ENCODE data around the gene NIPAL1. TPM values are rescaled to one million over a fixed set of nuclear protein-coding genes. Genes with fewer than 3 reads are reported as not detected.

The NIPAL1 gene
- total RNA-seq, 1 experiment from 2014 or later, result 0.84 TPM

- no peaks in the 10 kb centered on the region for H3K9me3 ChIP-seq (ENCODE audit: low read depth, low read length, poor library complexity, severe bottlenecking)
- POLR2A ChIA-PET (ENCODE audit: low non-redundant PET), result no interaction called here
- H3K4me3 ChIP-seq (ENCODE audit: low read depth, low read length, poor library complexity, severe bottlenecking), result no peak overlapping the region
- no peaks in the 10 kb centered on the region for H3K36me3 ChIP-seq (ENCODE audit: insufficient read depth, low read length, poor library complexity, severe bottlenecking)
- no peaks in the 10 kb centered on the region for H3K4me1 ChIP-seq (ENCODE audit: insufficient read depth, low read length, poor library complexity, severe bottlenecking)
- intact Hi-C loops (cut with micrococcal nuclease; ENCODE audit: unreplicated experiment), result no loop called here
- CTCF ChIA-PET, result no interaction called here
- BruUV-seq (replicated peaks), result no TSS peak
- DNase-seq (ENCODE audit: low spot score), result no peak
- no peak overlapping the region for H3K27ac ChIP-seq (ENCODE audit: low read depth, low read length, poor library complexity, severe bottlenecking)
- TF ChIP-seq EZH2 (IDR thresholded peaks at IDR 0.05; ENCODE audit: borderline replicate concordance, low read depth, low read length, poor library complexity, severe bottlenecking), result no peak
- TF ChIP-seq CTCF (conservative IDR thresholded peaks at IDR 0.05; ENCODE audit: low read depth, low read length), result no peak
- no peaks in the 10 kb centered on the region for H3K27me3 ChIP-seq (replicated peaks; ENCODE audit: insufficient read depth, low read depth, low read length, poor library complexity)
These were observed 49.0 kb downstream of the NIPAL1 start for GRCh38 chr4:48065587-48066052.

GRCh38 chr4:48067536-48067935 lies 51.0 kb downstream of the NIPAL1 start:
- ChIA-PET POLR2A (ENCODE audit: low non-redundant PET) (no interaction called here), CTCF (no interaction called here)

GRCh38 chr4:48068182-48068581 lies 51.6 kb downstream of the NIPAL1 start:
- ChIA-PET POLR2A (ENCODE audit: low non-redundant PET) (no interaction called here), CTCF (no interaction called here)
- Histone ChIP-seq H3K9me3 (ENCODE audit: low read depth, low read length, poor library complexity, severe bottlenecking) (no peaks in the 10 kb centered on the region), H3K4me1 (ENCODE audit: insufficient read depth, low read length, poor library complexity, severe bottlenecking) (no peaks in the 10 kb centered on the region), H3K36me3 (ENCODE audit: insufficient read depth, low read length, poor library complexity, severe bottlenecking) (no peaks in the 10 kb centered on the region), H3K4me3 (ENCODE audit: low read depth, low read length, poor library complexity, severe bottlenecking) (no peak overlapping the region), H3K27me3 (replicated peaks; ENCODE audit: insufficient read depth, low read depth, low read length, poor library complexity) (no peaks in the 10 kb centered on the region), H3K27ac (ENCODE audit: low read depth, low read length, poor library complexity, severe bottlenecking) (no peak overlapping the region)
- BruUV-seq (replicated peaks), result no TSS peak
- no peak for DNase-seq (ENCODE audit: low spot score)
- intact Hi-C loops (cut with micrococcal nuclease; ENCODE audit: unreplicated experiment), result no loop called here
- TF ChIP-seq CTCF (conservative IDR thresholded peaks at IDR 0.05; ENCODE audit: low read depth, low read length) (no peak), EZH2 (IDR thresholded peaks at IDR 0.05; ENCODE audit: borderline replicate concordance, low read depth, low read length, poor library complexity, severe bottlenecking) (no peak)

More at GRCh38 chr4:48067536-48067935, 51.0 kb downstream of the NIPAL1 start:
- no peak for DNase-seq (ENCODE audit: low spot score)
- Histone ChIP-seq H3K9me3 (ENCODE audit: low read depth, low read length, poor library complexity, severe bottlenecking) (no peaks in the 10 kb centered on the region), H3K27ac (ENCODE audit: low read depth, low read length, poor library complexity, severe bottlenecking) (no peak overlapping the region), H3K36me3 (ENCODE audit: insufficient read depth, low read length, poor library complexity, severe bottlenecking) (no peaks in the 10 kb centered on the region), H3K4me3 (ENCODE audit: low read depth, low read length, poor library complexity, severe bottlenecking) (no peak overlapping the region), H3K27me3 (replicated peaks; ENCODE audit: insufficient read depth, low read depth, low read length, poor library complexity) (no peaks in the 10 kb centered on the region), H3K4me1 (ENCODE audit: insufficient read depth, low read length, poor library complexity, severe bottlenecking) (no peaks in the 10 kb centered on the region)
- intact Hi-C loops (cut with micrococcal nuclease; ENCODE audit: unreplicated experiment), result no loop called here
- BruUV-seq (replicated peaks), result no TSS peak
- no peak for TF ChIP-seq EZH2 (IDR thresholded peaks at IDR 0.05; ENCODE audit: borderline replicate concordance, low read depth, low read length, poor library complexity, severe bottlenecking)
- no peak for TF ChIP-seq CTCF (conservative IDR thresholded peaks at IDR 0.05; ENCODE audit: low read depth, low read length)
